ENCODE measurements around the gene FAM227B.
"Not testable (repeated sequence)": the region's sequence is repeated elsewhere in the genome, so short reads cannot be mapped to it uniquely, and the experiment has no call there.

The FAM227B gene

GRCh38 chr15:49366496-49366895, 254.1 kb downstream of the FAM227B start:
- TF ChIP-seq CTCF (IDR thresholded peaks at IDR 0.05; ENCODE audit: control extremely low read depth, extremely low read depth, low read depth, missing control alignments) = no peak
- no peak for DNase-seq (ENCODE audit: extremely low spot score)
- ChIA-PET POLR2A (no interaction called here), CTCF (no interaction called here)

GRCh38 chr15:49361370-49361769, 259.2 kb downstream of the FAM227B start:
- ChIA-PET CTCF (interaction anchor here (0.8 kb wide), 1 partner anchor 12 kb away, joined by 3 read pairs; no protein-coding TSS in a partner anchor), POLR2A (no interaction called here)
- no peak for TF ChIP-seq CTCF (IDR thresholded peaks at IDR 0.05; ENCODE audit: control extremely low read depth, extremely low read depth, low read depth, missing control alignments)
- no peak for DNase-seq (ENCODE audit: extremely low spot score)

GRCh38 chr15:49354439-49354838, 266.2 kb downstream of the FAM227B start:
- CTCF ChIA-PET = interaction anchor here (1.0 kb wide), 1 partner anchor 18 kb away, joined by 3 read pairs; no protein-coding TSS in a partner anchor
- POLR2A ChIA-PET; DNase-seq (ENCODE audit: extremely low spot score): not testable (repeated sequence)

GRCh38 chr15:49343546-49343945, 277.1 kb downstream of the FAM227B start:
- ChIA-PET CTCF (no interaction called here), POLR2A (no interaction called here)
- TF ChIP-seq CTCF (IDR thresholded peaks at IDR 0.05; ENCODE audit: control extremely low read depth, extremely low read depth, low read depth, missing control alignments) = no peak
- no peak for DNase-seq (ENCODE audit: extremely low spot score)

GRCh38 chr15:49339656-49340055, 281.0 kb downstream of the FAM227B start:
- POLR2A ChIA-PET = no interaction called here

GRCh38 chr15:49331951-49332350, 288.7 kb downstream of the FAM227B start:
- ChIA-PET POLR2A (no interaction called here), CTCF (no interaction called here)
- no peak for TF ChIP-seq CTCF (IDR thresholded peaks at IDR 0.05; ENCODE audit: control extremely low read depth, extremely low read depth, low read depth, missing control alignments)
- DNase-seq (ENCODE audit: extremely low spot score) = no peak

More at GRCh38 chr15:49339656-49340055, 281.0 kb downstream of the FAM227B start:
- CTCF ChIA-PET = no interaction called here
- TF ChIP-seq CTCF (IDR thresholded peaks at IDR 0.05; ENCODE audit: control extremely low read depth, extremely low read depth, low read depth, missing control alignments) = no peak
- no peak for DNase-seq (ENCODE audit: extremely low spot score)

- CTCF ChIA-PET = no interaction called here
Observed at GRCh38 chr15:49331442-49331841, 289.2 kb downstream of the FAM227B start.

More at GRCh38 chr15:49331442-49331841, 289.2 kb downstream of the FAM227B start:
- no peak for TF ChIP-seq CTCF (IDR thresholded peaks at IDR 0.05; ENCODE audit: control extremely low read depth, extremely low read depth, low read depth, missing control alignments)
- POLR2A ChIA-PET = no interaction called here
- no peak for DNase-seq (ENCODE audit: extremely low spot score)
